Skeletal muscle tissue (tissue), 4 donors: ENCODE results near the gene CLIC1. TPM values are rescaled to one million over a fixed set of nuclear protein-coding genes. Genes with fewer than 3 reads are reported as not detected.

Experiments
- H3K27ac ChIP-seq: one replicate; pipeline ENCODE4 v1.7.0; 2013; ENCODE audit warnings: mild to moderate bottlenecking, low read depth, low read length, inconsistent platforms
- H3K27me3 ChIP-seq, 3 donors: one replicate each; pipeline ENCODE4 v1.7.0; 2013; ENCODE audit warnings: low read length in 3 of 3; ENCODE audit not compliant: control insufficient read depth in 3 of 3, insufficient read depth in 3 of 3
- H3K36me3 ChIP-seq, 3 donors: one replicate each; pipeline ENCODE4 v1.7.0; 2013; ENCODE audit warnings: low read length in 3 of 3; ENCODE audit not compliant: control insufficient read depth in 3 of 3, insufficient read depth in 3 of 3
- H3K4me1 ChIP-seq, 3 donors: one replicate each; pipeline ENCODE4 v1.7.0; 2013; ENCODE audit warnings: low read length in 3 of 3, mild to moderate bottlenecking in 3 of 3; ENCODE audit not compliant: control insufficient read depth in 3 of 3, insufficient read depth in 3 of 3
- H3K4me3 ChIP-seq, 3 donors: one replicate each; pipeline ENCODE4 v1.7.0; 2013; ENCODE audit warnings: low read length in 3 of 3
- H3K9ac ChIP-seq, 3 donors: one replicate each; pipeline ENCODE4 v1.7.0; 2013; ENCODE audit warnings: low read length in 3 of 3, mild to moderate bottlenecking in 3 of 3, moderate library complexity in 2 of 3, low read depth in 1 of 3
- H3K9me3 ChIP-seq, 3 donors: one replicate each; pipeline ENCODE4 v1.7.0; 2013; ENCODE audit warnings: low read length in 3 of 3; ENCODE audit not compliant: control insufficient read depth in 3 of 3
- total RNA-seq: library from RNA; depleted of rRNA; stranded (reverse); fragments of >200 nt; gene quantifications from one replicate; pipeline ENCODE4 v1.2.3, GENCODE V29; 2014
- donor health status: Osteomylitis.

CLIC1 gene
- total RNA-seq, result 152 TPM

DNA sequence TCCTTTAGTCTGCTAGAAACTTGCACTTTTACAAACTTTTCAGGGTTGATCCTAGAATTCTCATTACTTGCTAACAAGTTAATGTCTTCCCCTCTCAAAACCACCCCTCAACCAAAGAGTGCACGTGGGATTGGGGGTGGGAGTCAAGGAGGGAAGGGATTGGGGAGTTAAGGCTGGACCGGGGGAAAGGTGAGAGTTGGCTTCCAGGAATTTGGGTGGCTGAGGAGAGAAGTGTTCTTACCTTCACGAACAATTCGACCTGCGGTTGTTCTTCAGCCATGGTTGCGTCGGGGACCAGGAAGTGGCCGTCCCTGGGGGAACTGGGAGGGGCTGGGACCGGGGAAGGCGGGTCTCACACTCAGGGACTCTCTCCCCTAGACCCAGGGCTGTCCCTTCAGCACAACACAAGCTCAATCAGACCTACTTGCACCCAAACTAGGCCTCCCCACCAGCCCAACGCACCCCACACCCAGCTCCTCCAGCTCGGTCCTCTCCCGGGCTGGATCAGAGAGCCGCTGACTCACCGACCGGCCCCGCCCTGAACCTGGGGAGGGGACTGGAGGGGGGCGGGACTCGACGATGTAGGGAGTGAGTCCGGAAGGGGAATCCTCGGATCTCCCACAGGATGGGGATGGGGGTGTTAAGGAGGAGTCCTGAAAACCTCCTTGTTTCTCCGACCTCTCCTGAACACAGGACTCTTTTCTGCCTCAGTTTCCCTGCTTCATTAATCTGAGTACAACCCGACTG, at the start of gene CLIC1:
CLIC1 (minus strand) TSS at position 510 of the 747 bp plus-strand sequence; CDS start at position 280, 230 bp downstream.
- H3K27me3 ChIP-seq, result peaks cover 0 to 14% (median 0%) of the 10 kb centered on the region in 3 donors
- peak within 1 kb of the TSS; percentile 73 to 87 (median 82) for H3K9ac ChIP-seq
- H3K36me3 ChIP-seq, result peaks cover 4 to 16% (median 14%) of the 10 kb centered on the region in 3 donors
- H3K9me3 ChIP-seq, result no peaks in the 10 kb centered on the region
- peak within 1 kb of the TSS; percentile 65 to 92 (median 79) for H3K4me3 ChIP-seq
- H3K27ac ChIP-seq, result peak within 1 kb of the TSS; percentile 81
- H3K4me1 ChIP-seq, result peaks cover 34 to 47% (median 41%) of the 10 kb centered on the region in 3 donors

DNA sequence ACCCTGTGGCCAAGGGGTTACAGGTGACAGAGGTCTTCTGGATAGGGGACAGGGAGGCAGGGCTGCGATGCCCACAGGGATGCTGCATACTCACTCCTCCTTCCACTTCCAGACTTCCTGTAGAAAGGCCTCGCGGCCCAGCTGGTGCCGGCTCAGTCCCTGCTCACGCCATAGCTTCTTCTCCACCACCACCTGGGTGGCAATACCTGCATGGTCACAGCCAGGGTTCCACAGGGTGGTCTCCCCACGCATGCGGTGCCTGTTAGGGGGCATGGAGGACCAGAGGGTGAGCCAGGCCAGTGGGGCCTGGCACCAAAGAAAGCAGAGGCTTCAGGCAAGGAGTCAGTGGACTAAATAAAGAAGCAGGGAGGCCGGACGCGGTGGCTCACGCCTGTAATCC, 49.1 kb upstream of the CLIC1 start:
- no peak overlapping the region for H3K9ac ChIP-seq
- no peak overlapping the region for H3K4me3 ChIP-seq
- H3K4me1 ChIP-seq, result peaks cover 0 to 3% (median 0%) of the 10 kb centered on the region in 3 donors
- no peaks in the 10 kb centered on the region for H3K27me3 ChIP-seq
- H3K9me3 ChIP-seq, result no peaks in the 10 kb centered on the region
- H3K36me3 ChIP-seq, result peaks cover 35 to 50% (median 46%) of the 10 kb centered on the region in 3 donors
- no peak overlapping the region for H3K27ac ChIP-seq

DNA sequence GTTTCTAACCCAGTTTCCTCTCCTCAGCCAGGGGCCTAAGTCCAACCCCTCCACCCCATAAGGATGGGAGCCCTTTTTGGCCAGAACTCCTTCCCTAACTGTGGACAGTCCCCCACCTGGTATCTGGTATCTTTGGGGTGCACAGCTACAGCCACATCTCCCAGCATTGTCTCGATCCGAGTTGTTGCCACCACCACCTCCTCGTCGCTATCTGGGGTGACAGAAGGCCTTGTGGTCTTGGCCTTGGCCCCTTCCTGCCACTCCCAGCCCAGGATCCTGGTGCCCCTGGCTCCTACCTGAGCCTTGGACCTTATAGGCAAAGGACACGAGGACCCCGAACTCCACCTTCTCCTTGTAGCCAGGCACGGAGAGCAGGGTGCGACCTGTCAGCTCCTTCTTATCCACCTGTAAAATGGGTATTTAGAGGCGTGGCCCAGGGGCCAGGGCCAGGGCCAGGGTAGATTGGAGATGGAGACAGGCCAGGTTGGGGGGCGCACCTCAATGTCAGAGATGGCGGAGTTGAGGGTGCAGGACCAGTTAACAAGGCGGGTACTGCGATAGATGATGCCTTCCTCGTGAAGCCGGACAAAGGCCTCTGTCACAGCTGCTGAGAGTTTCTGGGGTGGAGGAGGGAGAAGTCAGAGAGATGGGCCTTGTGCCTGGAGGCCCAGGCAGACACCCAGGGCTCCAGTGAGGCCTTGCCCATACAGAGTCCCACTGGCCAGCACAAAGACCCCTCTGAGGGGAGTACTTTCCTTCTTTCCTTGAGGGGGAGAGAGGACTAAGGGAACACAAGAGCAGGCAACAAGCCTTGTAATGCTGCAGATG, 48.0 kb upstream of the CLIC1 start:
- Histone ChIP-seq H3K9me3 (no peaks in the 10 kb centered on the region), H3K27ac (no peak overlapping the region), H3K4me1 (peaks cover 0 to 1% (median 0%) of the 10 kb centered on the region in 3 donors), H3K4me3 (no peak overlapping the region), H3K27me3 (no peaks in the 10 kb centered on the region), H3K36me3 (peaks cover 46 to 58% (median 54%) of the 10 kb centered on the region in 3 donors), H3K9ac (no peak overlapping the region)

DNA sequence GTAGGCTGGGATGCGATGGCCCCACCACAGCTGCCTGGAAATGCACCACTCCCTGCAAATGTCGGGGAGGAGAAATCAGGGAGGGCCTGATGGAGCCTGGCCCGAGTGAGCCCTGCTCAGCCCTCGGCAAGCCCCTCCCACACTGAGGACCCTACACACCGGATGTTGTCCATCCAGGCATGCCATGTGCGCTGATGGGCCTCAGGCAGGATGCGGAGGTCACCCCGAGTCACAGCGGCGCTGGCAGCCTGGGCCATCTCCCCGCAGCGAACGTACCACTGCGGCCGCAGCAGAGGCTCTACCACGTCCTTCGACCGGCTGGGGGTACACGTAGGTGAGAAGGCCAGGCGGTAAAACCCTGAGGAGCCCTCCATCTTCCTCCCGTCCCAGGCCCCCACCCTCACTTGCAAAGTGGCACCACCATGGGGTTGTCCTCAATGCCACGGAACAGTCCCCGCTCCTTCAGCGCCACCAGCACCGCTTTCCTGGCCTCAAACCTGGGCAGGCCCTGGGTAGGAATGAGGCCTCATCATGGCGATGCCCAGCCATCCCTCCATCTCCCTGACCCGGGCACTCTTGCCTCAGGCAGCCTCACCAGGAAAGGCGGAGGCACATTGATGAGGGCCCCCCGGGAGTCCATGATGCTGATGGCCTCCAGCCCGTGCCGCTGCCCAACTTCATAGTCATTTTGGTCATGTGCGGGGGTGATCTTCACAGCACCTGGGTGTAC, 46.0 kb upstream of the CLIC1 start:
- H3K27ac ChIP-seq, result no peak overlapping the region
- peaks cover 3 to 7% (median 5%) of the 10 kb centered on the region in 3 donors for H3K4me1 ChIP-seq
- H3K9me3 ChIP-seq, result no peaks in the 10 kb centered on the region
- H3K36me3 ChIP-seq, result peaks cover 56 to 63% (median 56%) of the 10 kb centered on the region in 3 donors
- no peaks in the 10 kb centered on the region for H3K27me3 ChIP-seq
- no peak overlapping the region for H3K9ac ChIP-seq
- H3K4me3 ChIP-seq, result no peak overlapping the region

DNA sequence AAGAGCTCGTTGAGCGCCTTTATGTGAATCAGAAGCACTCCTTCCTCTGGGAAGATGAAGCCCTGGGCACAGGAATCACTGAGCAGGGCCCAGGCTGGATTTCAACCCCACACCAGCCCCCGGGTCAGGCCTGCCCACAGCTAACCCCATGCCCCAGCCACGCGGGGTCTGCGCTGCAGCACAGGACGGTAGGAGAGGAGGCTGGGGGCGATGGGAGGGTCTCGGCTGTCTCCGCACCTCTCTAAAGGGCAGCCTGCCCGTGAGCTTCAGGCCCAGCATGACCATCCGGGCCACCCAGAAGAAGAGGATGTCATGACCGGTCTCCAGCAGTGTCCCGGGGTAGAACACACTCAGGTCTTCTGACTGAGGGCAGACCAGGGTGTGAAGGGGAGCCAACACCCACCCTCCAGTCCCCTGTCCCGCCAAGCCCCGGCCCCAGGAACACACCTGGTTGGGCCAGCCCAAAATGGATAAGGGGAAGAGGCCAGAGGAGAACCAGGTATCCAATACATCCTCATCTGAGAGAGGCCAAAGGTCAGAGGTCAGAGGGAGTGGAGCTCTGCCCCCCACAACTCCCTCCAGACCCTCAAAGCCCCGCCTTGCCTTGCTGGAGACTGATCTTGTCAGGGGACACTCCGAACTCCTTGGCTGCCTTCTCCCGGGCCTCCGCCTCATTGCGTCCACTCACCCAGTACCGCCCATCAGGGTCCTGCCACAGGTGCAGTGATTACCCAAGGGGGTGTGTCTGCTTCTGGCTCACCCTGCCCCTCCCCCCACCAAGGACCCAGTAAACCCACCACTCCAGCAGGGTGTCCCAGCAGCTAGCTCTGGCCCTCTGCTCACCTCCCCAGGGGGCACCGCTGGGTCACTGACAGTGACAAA, 45.2 kb upstream of the CLIC1 start:
- Histone ChIP-seq H3K27me3 (no peaks in the 10 kb centered on the region), H3K9me3 (no peaks in the 10 kb centered on the region), H3K4me3 (no peak overlapping the region), H3K9ac (no peak overlapping the region), H3K4me1 (peaks cover 10 to 15% (median 13%) of the 10 kb centered on the region in 3 donors), H3K36me3 (peaks cover 56 to 63% (median 56%) of the 10 kb centered on the region in 3 donors), H3K27ac (no peak overlapping the region)

DNA sequence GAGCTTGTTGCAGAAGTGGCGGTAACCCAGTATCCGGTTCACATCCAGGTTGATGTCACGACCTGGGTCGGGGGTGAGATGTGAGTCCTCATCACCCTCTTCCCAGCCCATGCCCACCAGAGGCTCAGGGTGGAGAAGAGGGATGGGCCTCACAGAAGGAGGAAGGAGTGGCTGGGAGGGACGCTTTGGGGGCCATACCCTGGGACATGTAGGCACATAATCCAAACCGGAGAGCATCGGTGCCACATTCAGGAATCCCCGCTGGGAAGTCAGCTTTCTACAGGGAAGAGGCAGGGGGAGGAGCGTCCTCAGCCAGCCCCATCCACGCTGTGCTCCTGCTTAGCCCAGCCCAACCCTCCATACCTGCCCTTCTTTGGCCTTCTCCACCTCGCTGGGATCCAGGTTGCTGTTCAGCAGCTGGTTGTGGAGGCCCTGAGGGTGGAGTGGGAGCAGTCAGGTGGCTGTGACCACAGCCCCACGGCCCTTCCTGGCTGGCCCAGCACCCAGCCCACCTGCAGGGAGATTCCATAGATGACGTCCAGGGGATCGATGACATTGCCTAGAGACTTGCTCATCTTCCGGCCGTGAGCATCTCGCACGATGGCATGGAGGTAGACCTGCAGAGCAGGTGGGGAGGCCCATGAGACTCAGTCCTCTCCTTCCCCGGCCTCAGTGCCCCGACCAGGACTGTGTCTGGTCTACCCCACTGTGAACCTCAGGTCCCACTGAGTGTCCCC, 44.3 kb upstream of the CLIC1 start:
- Histone ChIP-seq H3K27me3 (no peaks in the 10 kb centered on the region), H3K4me1 (peaks cover 10 to 24% (median 20%) of the 10 kb centered on the region in 3 donors), H3K27ac (no peak overlapping the region), H3K4me3 (no peak overlapping the region), H3K9ac (no peak overlapping the region), H3K9me3 (no peaks in the 10 kb centered on the region), H3K36me3 (peaks cover 55 to 63% (median 56%) of the 10 kb centered on the region in 3 donors)

DNA sequence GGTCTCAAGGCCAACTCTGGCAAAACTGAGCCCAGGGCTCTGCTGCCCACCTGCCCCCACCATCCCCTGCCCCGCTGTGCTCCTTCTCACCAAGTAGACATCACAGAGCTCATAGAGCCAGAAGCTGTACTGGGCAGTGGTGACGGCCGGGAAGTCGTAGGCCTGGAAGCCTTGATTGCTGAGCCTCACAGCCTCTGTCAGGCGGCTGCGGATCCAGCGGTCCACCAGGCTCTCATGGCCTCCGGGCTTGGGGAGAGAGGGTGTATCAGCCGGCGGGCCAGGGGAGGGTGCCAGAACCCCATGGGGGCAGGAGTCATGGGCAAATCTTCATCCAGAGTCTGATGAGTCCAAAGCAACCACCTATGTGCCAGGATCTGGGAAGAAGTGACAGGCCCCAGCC, 43.6 kb upstream of the CLIC1 start:
- no peaks in the 10 kb centered on the region for H3K27me3 ChIP-seq
- H3K4me3 ChIP-seq, result no peak overlapping the region
- peaks cover 48 to 57% (median 49%) of the 10 kb centered on the region in 3 donors for H3K36me3 ChIP-seq
- no peaks in the 10 kb centered on the region for H3K9me3 ChIP-seq
- H3K9ac ChIP-seq, result no peak overlapping the region
- H3K4me1 ChIP-seq, result peaks cover 10 to 26% (median 22%) of the 10 kb centered on the region in 3 donors
- no peak overlapping the region for H3K27ac ChIP-seq

DNA sequence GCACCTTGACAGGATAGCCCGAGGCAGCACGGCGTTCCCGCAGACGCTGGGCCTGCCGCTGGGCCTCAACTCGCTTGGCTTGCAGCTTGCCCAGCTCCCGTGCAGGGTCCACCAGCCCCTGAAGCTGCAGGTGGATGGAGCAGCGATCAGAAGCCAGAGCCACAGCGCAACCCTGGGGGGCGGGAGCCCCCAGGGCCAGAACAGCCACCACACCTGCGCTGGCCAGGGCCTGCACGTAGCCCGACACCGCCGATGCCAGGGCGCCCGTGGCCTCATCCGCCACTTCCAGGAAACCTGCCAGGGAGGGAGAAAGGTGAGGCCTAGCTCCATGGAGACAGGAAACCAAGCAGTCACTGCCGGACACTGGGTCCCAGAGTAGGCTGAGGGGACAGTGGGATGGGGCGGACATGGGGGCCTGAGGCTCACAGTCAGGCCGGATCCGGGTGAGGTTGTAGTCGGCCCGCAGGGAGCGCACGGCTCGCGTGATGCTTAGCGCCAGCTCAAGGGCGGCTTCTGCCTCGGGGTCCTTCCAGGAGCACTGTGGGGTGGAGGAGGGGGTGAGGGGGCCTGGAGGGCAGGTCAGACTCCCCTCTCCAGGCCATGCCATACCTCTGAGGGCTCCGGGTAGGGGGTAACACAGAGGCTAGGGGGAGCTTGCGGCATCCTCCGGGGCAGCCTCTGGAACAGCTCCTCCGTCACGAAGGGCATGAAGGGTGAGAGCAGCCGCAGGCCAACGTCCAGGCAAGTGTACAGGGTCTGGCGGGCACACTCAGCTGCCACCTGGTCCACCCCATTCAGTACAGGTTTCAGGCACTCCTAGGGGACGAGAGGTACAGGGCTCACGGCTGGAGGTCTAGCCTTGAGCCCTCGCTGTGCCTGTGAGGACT, 42.9 kb upstream of the CLIC1 start:
- Histone ChIP-seq H3K36me3 (peaks cover 41 to 50% (median 42%) of the 10 kb centered on the region in 3 donors), H3K4me1 (peaks cover 10 to 26% (median 22%) of the 10 kb centered on the region in 3 donors), H3K27ac (no peak overlapping the region), H3K9me3 (no peaks in the 10 kb centered on the region), H3K4me3 (no peak overlapping the region), H3K9ac (no peak overlapping the region), H3K27me3 (no peaks in the 10 kb centered on the region)
